ENCODE data around the gene FAM83B.
"Not testable (repeated sequence)": the region's sequence is repeated elsewhere in the genome, so short reads cannot be mapped to it uniquely, and the experiment has no call there.

Gene FAM83B

DNA sequence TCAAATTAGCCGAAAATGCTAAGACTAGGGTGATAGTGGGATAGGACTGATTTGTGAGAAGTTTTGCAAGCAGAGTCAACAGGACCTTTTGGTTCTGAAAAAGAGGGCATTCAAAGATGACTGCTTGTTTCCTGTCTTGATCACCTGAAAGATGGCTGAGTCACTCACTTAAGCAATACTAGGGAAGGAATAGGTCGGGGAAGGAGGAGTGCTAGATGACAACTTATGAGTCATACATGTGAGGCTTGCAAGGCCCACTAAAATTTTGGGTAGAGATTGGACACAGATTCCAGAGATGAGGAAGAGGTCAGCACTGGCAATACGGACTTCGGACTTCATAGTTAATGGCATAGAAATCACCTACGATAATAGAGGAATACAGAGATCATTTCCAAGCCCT is 89.2 kb downstream of the FAM83B start:
- peak in 1 of 3 donors; percentile 46 for DNase-seq

DNA sequence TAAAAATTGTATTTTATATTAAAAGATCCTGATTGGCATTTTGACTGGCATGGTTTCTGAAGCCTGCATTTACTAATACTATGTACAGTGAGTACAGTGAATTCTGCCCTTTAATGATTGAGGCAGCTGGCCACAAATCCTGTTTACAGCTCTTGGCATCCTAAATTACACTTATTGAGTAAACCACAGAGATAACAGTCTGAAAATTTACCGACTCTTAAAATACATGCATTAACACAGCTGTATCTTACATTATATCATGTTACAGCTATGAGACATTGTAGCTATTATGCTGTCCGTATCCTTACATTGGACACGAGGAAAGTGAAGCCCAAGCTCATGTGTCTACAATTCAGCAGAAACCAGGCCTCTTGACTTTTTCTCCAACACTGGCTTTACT is 90.8 kb downstream of the FAM83B start:
- Histone ChIP-seq H3K4me1 (ENCODE audit: control extremely low read depth in 1 of 4, control insufficient read depth in 4 of 4, insufficient read depth in 4 of 4, low read length in 3 of 4) (peaks cover 0 to 3% (median 0%) of the 10 kb centered on the region in 4 experiments), H3K36me3 (ENCODE audit: control insufficient read depth in 4 of 4, insufficient read depth in 4 of 4, low read length in 3 of 4) (no peaks in the 10 kb centered on the region), H3K9me3 (ENCODE audit: control extremely low read depth in 1 of 5, control insufficient read depth in 4 of 5, insufficient read depth in 2 of 5, low read depth in 1 of 5, low read length in 4 of 5) (peaks cover 0 to 5% (median 0%) of the 10 kb centered on the region in 5 experiments), H3K27ac (ENCODE audit: insufficient read depth in 1 of 2, low read depth in 1 of 2, low read length in 2 of 2, poor library complexity in 1 of 2, severe bottlenecking in 2 of 2) (no peak overlapping the region), H3K4me3 (ENCODE audit: control insufficient read depth in 1 of 7, extremely low read depth in 1 of 7, insufficient read depth in 4 of 7, low read depth in 2 of 7, low read length in 6 of 7) (no peak overlapping the region), H3K27me3 (replicated peaks in 2 of 5; ENCODE audit: control insufficient read depth in 4 of 5, insufficient read depth in 5 of 5, low read length in 4 of 5) (no peaks in the 10 kb centered on the region)
- ChIA-PET POLR2A (no interaction called here), CTCF (no interaction called here)
- no peak for DNase-seq
- no CpG with 5 or more reads among the region's 3 CpGs for WGBS (ENCODE audit: insufficient coverage)

More for the DNA sequence above, 89.2 kb downstream of the FAM83B start:
- CTCF ChIA-PET, result no interaction called here
- POLR2A ChIA-PET, result no interaction called here
- Histone ChIP-seq H3K36me3 (ENCODE audit: control insufficient read depth in 4 of 4, insufficient read depth in 4 of 4, low read length in 3 of 4) (no peaks in the 10 kb centered on the region), H3K4me1 (ENCODE audit: control extremely low read depth in 1 of 4, control insufficient read depth in 4 of 4, insufficient read depth in 4 of 4, low read length in 3 of 4) (peaks cover 0 to 3% (median 0%) of the 10 kb centered on the region in 4 experiments), H3K9me3 (ENCODE audit: control extremely low read depth in 1 of 5, control insufficient read depth in 4 of 5, insufficient read depth in 2 of 5, low read depth in 1 of 5, low read length in 4 of 5) (peaks cover 0 to 6% (median 0%) of the 10 kb centered on the region in 5 experiments), H3K27ac (ENCODE audit: insufficient read depth in 1 of 2, low read depth in 1 of 2, low read length in 2 of 2, poor library complexity in 1 of 2, severe bottlenecking in 2 of 2) (no peak overlapping the region), H3K27me3 (replicated peaks in 2 of 5; ENCODE audit: control insufficient read depth in 4 of 5, insufficient read depth in 5 of 5, low read length in 4 of 5) (no peaks in the 10 kb centered on the region), H3K4me3 (ENCODE audit: control insufficient read depth in 1 of 7, extremely low read depth in 1 of 7, insufficient read depth in 4 of 7, low read depth in 2 of 7, low read length in 6 of 7) (no peak overlapping the region)
- 95% methylated on average over 4 of the region's 5 CpGs for WGBS (ENCODE audit: insufficient coverage)

DNA sequence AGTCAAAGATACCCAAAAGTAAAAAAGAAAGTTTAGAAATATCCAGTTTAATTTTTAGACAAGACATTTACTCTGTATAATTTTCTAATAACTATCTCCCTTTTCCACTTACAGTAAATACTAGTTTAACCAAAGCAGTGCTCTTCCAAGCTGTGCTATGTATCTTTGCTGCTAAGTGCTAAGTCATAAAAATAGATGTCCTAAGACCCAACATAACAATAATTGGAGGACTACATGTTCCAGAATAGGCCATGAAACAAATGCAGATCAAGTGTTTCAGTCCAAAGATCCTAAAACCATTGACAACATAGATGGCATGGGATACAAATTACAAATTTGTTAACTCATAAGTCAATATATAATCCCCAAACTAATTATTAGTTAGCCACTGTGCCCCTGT is 111.1 kb downstream of the FAM83B start:
- no peaks in the 10 kb centered on the region for H3K9me3 ChIP-seq (ENCODE audit: control extremely low read depth in 1 of 5, control insufficient read depth in 4 of 5, insufficient read depth in 2 of 5, low read depth in 1 of 5, low read length in 4 of 5)
- DNase-seq, result no peak
- H3K36me3 ChIP-seq (ENCODE audit: control insufficient read depth in 4 of 4, insufficient read depth in 4 of 4, low read length in 3 of 4), result no peaks in the 10 kb centered on the region
- no peak overlapping the region for H3K4me3 ChIP-seq (ENCODE audit: control insufficient read depth in 1 of 7, extremely low read depth in 1 of 7, insufficient read depth in 4 of 7, low read depth in 2 of 7, low read length in 6 of 7)
- ChIA-PET CTCF (no interaction called here), POLR2A (no interaction called here)
- H3K27me3 ChIP-seq (replicated peaks in 2 of 5; ENCODE audit: control insufficient read depth in 4 of 5, insufficient read depth in 5 of 5, low read length in 4 of 5), result no peaks in the 10 kb centered on the region
- no peak overlapping the region for H3K27ac ChIP-seq (ENCODE audit: insufficient read depth in 1 of 2, low read depth in 1 of 2, low read length in 2 of 2, poor library complexity in 1 of 2, severe bottlenecking in 2 of 2)
- peaks cover 0 to 3% (median 0%) of the 10 kb centered on the region in 4 experiments for H3K4me1 ChIP-seq (ENCODE audit: control extremely low read depth in 1 of 4, control insufficient read depth in 4 of 4, insufficient read depth in 4 of 4, low read length in 3 of 4)

DNA sequence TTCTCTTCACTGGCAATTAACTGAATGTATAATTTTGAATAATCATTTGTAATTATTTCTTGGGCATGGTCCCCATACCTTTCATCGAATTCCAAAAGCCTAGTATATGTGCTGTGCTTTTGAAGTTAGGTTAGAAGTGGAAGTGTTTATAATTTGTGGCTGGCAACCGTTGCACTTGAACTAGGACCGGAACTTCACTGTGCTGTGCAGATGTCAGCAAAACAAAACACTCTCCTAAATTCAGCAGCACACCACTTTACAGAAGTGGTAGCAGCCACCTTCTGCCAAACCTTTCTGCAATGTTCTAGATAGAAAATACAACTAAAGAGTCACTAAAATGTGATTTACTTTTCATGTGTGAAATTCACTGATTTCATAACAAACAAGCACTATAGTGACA is 111.9 kb downstream of the FAM83B start:
- H3K4me1 ChIP-seq (ENCODE audit: control extremely low read depth in 1 of 4, control insufficient read depth in 4 of 4, insufficient read depth in 4 of 4, low read length in 3 of 4), result peaks cover 0 to 3% (median 0%) of the 10 kb centered on the region in 4 experiments
- no peak overlapping the region for H3K27ac ChIP-seq (ENCODE audit: insufficient read depth in 1 of 2, low read depth in 1 of 2, low read length in 2 of 2, poor library complexity in 1 of 2, severe bottlenecking in 2 of 2)
- H3K9me3 ChIP-seq (ENCODE audit: control extremely low read depth in 1 of 5, control insufficient read depth in 4 of 5, insufficient read depth in 2 of 5, low read depth in 1 of 5, low read length in 4 of 5), result no peaks in the 10 kb centered on the region
- H3K27me3 ChIP-seq (replicated peaks in 2 of 5; ENCODE audit: control insufficient read depth in 4 of 5, insufficient read depth in 5 of 5, low read length in 4 of 5), result no peaks in the 10 kb centered on the region
- H3K36me3 ChIP-seq (ENCODE audit: control insufficient read depth in 4 of 4, insufficient read depth in 4 of 4, low read length in 3 of 4), result no peaks in the 10 kb centered on the region
- no CpG with 5 or more reads among the region's 3 CpGs for WGBS (ENCODE audit: insufficient coverage)
- DNase-seq, result peak in 2 of 3 donors; percentile 12 to 70
- ChIA-PET CTCF (no interaction called here), POLR2A (no interaction called here)
- no peak overlapping the region for H3K4me3 ChIP-seq (ENCODE audit: control insufficient read depth in 1 of 7, extremely low read depth in 1 of 7, insufficient read depth in 4 of 7, low read depth in 2 of 7, low read length in 6 of 7)

DNA sequence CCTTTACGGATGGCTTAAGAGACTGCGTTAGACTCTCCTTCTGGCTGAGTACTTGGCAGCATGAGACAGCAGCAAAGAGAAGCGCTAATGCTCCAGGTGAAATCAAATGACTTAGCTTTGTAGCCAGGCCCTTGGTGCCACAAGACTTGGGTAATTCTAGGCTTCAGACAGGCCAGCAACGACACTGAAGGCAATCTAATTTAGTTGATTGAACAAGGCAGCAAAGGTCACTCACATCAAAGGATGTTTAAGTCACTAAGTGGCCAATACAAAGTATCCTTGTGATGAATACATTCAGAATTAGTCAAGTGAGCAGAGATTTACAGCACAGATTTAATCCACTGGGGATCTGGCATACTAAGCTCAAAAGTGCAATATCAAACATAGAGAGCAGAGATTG is 113.2 kb downstream of the FAM83B start:
- Histone ChIP-seq H3K36me3 (ENCODE audit: control insufficient read depth in 4 of 4, insufficient read depth in 4 of 4, low read length in 3 of 4) (no peaks in the 10 kb centered on the region), H3K9me3 (ENCODE audit: control extremely low read depth in 1 of 5, control insufficient read depth in 4 of 5, insufficient read depth in 2 of 5, low read depth in 1 of 5, low read length in 4 of 5) (no peaks in the 10 kb centered on the region), H3K4me1 (ENCODE audit: control extremely low read depth in 1 of 4, control insufficient read depth in 4 of 4, insufficient read depth in 4 of 4, low read length in 3 of 4) (peaks cover 0 to 3% (median 0%) of the 10 kb centered on the region in 4 experiments), H3K4me3 (ENCODE audit: control insufficient read depth in 1 of 7, extremely low read depth in 1 of 7, insufficient read depth in 4 of 7, low read depth in 2 of 7, low read length in 6 of 7) (no peak overlapping the region), H3K27ac (ENCODE audit: insufficient read depth in 1 of 2, low read depth in 1 of 2, low read length in 2 of 2, poor library complexity in 1 of 2, severe bottlenecking in 2 of 2) (no peak overlapping the region), H3K27me3 (replicated peaks in 2 of 5; ENCODE audit: control insufficient read depth in 4 of 5, insufficient read depth in 5 of 5, low read length in 4 of 5) (no peaks in the 10 kb centered on the region)
- POLR2A ChIA-PET, result no interaction called here
- WGBS (ENCODE audit: insufficient coverage), result 98% methylated on average over 4 of the region's 4 CpGs
- CTCF ChIA-PET, result interaction anchor here (0.7 kb wide), 1 partner anchor 1333 kb away, joined by 3 read pairs; no protein-coding TSS in a partner anchor
- no peak for DNase-seq

DNA sequence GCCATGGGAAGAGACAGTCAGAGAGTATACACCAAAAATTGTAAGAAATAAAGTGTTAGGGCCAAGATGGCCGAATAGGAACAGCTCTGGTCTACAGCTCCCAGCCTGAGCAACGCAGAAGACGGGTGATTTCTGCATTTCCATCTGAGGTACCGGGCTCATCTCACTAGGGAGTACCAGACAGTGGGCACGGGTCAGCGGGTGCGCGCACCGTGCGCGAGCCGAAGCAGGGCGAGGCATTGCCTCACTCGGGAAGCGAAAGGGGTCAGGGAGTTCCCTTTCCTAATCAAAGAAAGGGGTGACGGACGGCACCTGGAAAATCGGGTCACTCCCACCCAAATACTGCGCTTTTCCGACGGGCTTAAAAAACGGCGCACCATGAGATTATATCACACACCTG is 114.8 kb downstream of the FAM83B start:
- H3K36me3 ChIP-seq (ENCODE audit: control insufficient read depth in 4 of 4, insufficient read depth in 4 of 4, low read length in 3 of 4); H3K9me3 ChIP-seq (ENCODE audit: control extremely low read depth in 1 of 5, control insufficient read depth in 4 of 5, insufficient read depth in 2 of 5, low read depth in 1 of 5, low read length in 4 of 5); DNase-seq; H3K27me3 ChIP-seq (replicated peaks in 2 of 5; ENCODE audit: control insufficient read depth in 4 of 5, insufficient read depth in 5 of 5, low read length in 4 of 5); H3K4me3 ChIP-seq (ENCODE audit: control insufficient read depth in 1 of 7, extremely low read depth in 1 of 7, insufficient read depth in 4 of 7, low read depth in 2 of 7, low read length in 6 of 7); H3K27ac ChIP-seq (ENCODE audit: insufficient read depth in 1 of 2, low read depth in 1 of 2, low read length in 2 of 2, poor library complexity in 1 of 2, severe bottlenecking in 2 of 2); POLR2A ChIA-PET; CTCF ChIA-PET; H3K4me1 ChIP-seq (ENCODE audit: control extremely low read depth in 1 of 4, control insufficient read depth in 4 of 4, insufficient read depth in 4 of 4, low read length in 3 of 4): not testable (repeated sequence)
- over 99% methylated on average over 15 of the region's 23 CpGs for WGBS (ENCODE audit: insufficient coverage)

DNA sequence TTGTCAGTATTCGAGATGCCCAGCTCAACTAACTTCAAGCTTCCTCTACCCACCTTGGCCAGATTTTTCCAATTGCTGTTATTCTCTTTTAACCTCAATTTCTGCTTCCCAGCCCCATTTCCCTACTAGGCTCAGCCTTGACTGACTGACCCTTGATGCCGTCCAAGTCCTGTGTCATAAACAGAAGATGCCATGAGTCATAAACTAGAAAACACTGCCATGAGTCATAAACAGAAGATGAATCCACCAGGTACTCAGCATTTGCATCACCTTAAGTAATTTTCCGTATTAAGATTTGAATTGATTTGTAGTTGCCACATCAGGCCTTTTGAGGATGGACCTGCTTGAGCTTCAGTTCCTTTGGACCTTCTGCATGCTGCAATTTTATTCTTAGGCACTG is 123.8 kb downstream of the FAM83B start:
- CTCF ChIA-PET, result no interaction called here
- no peaks in the 10 kb centered on the region for H3K4me1 ChIP-seq (ENCODE audit: control extremely low read depth in 1 of 4, control insufficient read depth in 4 of 4, insufficient read depth in 4 of 4, low read length in 3 of 4)
- H3K36me3 ChIP-seq (ENCODE audit: control insufficient read depth in 4 of 4, insufficient read depth in 4 of 4, low read length in 3 of 4), result no peaks in the 10 kb centered on the region
- no peaks in the 10 kb centered on the region for H3K27me3 ChIP-seq (replicated peaks in 2 of 5; ENCODE audit: control insufficient read depth in 4 of 5, insufficient read depth in 5 of 5, low read length in 4 of 5)
- H3K27ac ChIP-seq (ENCODE audit: insufficient read depth in 1 of 2, low read depth in 1 of 2, low read length in 2 of 2, poor library complexity in 1 of 2, severe bottlenecking in 2 of 2), result no peak overlapping the region
- H3K4me3 ChIP-seq (ENCODE audit: control insufficient read depth in 1 of 7, extremely low read depth in 1 of 7, insufficient read depth in 4 of 7, low read depth in 2 of 7, low read length in 6 of 7), result no peak overlapping the region
- POLR2A ChIA-PET, result no interaction called here
- 95% methylated on average over 2 of the region's 3 CpGs for WGBS (ENCODE audit: insufficient coverage)
- no peaks in the 10 kb centered on the region for H3K9me3 ChIP-seq (ENCODE audit: control extremely low read depth in 1 of 5, control insufficient read depth in 4 of 5, insufficient read depth in 2 of 5, low read depth in 1 of 5, low read length in 4 of 5)
- no peak for DNase-seq
